GM18505 (cell line): Measurements from ENCODE around the gene OOSP1.
"Not testable (repeated sequence)": the region's sequence is repeated elsewhere in the genome, so short reads cannot be mapped to it uniquely, and the experiment has no call there.

Source experiments
- ATAC-seq: cut with Tn5 transposase; IDR thresholded peaks from one replicate; pipeline ENCODE4 v1.9.1; 2021; ENCODE audit not compliant: unreplicated experiment
- POLR2A ChIP-seq: IDR thresholded peaks from 4 replicates; pipeline ENCODE4 v1.6.1; 2011; ENCODE audit warnings: borderline replicate concordance; ENCODE audit not compliant: insufficient read depth, insufficient read length; ENCODE audit errors: extremely low read depth

Gene OOSP1

GRCh38 chr11:59967677-59968394, 29.6 kb downstream of the OOSP1 start:
- ATAC-seq, result no peak
- TF ChIP-seq POLR2A, result no peak

GRCh38 chr11:59968395-59968783, 30.2 kb downstream of the OOSP1 start:
- ATAC-seq, result no peak
- no peak for TF ChIP-seq POLR2A

GRCh38 chr11:59973097-59973496, 34.9 kb downstream of the OOSP1 start:
- no peak for TF ChIP-seq POLR2A
- no peak for ATAC-seq

GRCh38 chr11:59981106-59981770, 43.0 kb downstream of the OOSP1 start:
- ATAC-seq, result no peak
- TF ChIP-seq POLR2A, result no peak

- ATAC-seq, result not testable (repeated sequence)
Observed at GRCh38 chr11:59982037-59982436, 43.8 kb downstream of the OOSP1 start.

GRCh38 chr11:59983212-59983611, 45.0 kb downstream of the OOSP1 start:
- no peak for TF ChIP-seq POLR2A

GRCh38 chr11:59984368-59984767, 46.1 kb downstream of the OOSP1 start:
- no peak for TF ChIP-seq POLR2A
- no peak for ATAC-seq

More at GRCh38 chr11:59983212-59983611, 45.0 kb downstream of the OOSP1 start:
- no peak for ATAC-seq

GRCh38 chr11:59990421-59990820, 52.2 kb downstream of the OOSP1 start:
- no peak for ATAC-seq
- no peak for TF ChIP-seq POLR2A

GRCh38 chr11:59992425-59992824, 54.2 kb downstream of the OOSP1 start:
- TF ChIP-seq POLR2A, result no peak

GRCh38 chr11:59997800-59998199, 59.6 kb downstream of the OOSP1 start:
- ATAC-seq, result no peak

More at GRCh38 chr11:59992425-59992824, 54.2 kb downstream of the OOSP1 start:
- ATAC-seq, result no peak

GRCh38 chr11:59999691-60000090, 61.5 kb downstream of the OOSP1 start:
- TF ChIP-seq POLR2A, result no peak
- no peak for ATAC-seq

More at GRCh38 chr11:59997800-59998199, 59.6 kb downstream of the OOSP1 start:
- TF ChIP-seq POLR2A, result no peak

- no peak for ATAC-seq
- no peak for TF ChIP-seq POLR2A
Observed at GRCh38 chr11:60003729-60004128, 65.5 kb downstream of the OOSP1 start.

- no peak for ATAC-seq
- TF ChIP-seq POLR2A, result no peak
Observed at GRCh38 chr11:60005360-60005759, 67.1 kb downstream of the OOSP1 start.
